Brain microvascular endothelial cell (primary cell): Measurements from ENCODE around the gene PAM.
A peak's percentile ranks its signal among the peaks of the same experiment; 100 is the strongest.

Source experiments
- DNase-seq: peaks from one replicate; pipeline ENCODE4 v3.0.0-alpha.2; 2020
- H3K27ac ChIP-seq: fragments of 250-450 bp; sonication (Bioruptor Pico); 2 replicates; pipeline ENCODE4 v1.5.1; 2020; ENCODE audit warnings: mild to moderate bottlenecking, moderate library complexity
- H3K27me3 ChIP-seq: fragments of 250-450 bp; sonication (Bioruptor Pico); replicated peaks from 2 replicates; pipeline ENCODE4 v1.5.1; 2020; ENCODE audit warnings: mild to moderate bottlenecking
- H3K36me3 ChIP-seq: fragments of 250-450 bp; sonication (Bioruptor Pico); replicated peaks from 2 replicates; pipeline ENCODE4 v1.5.1; 2020; ENCODE audit warnings: mild to moderate bottlenecking
- H3K4me3 ChIP-seq: 2 replicates; pipeline ENCODE4 v1.5.1; 2011; ENCODE audit warnings: low read depth, mild to moderate bottlenecking, control low read depth, low read length, moderate library complexity
- CTCF ChIP-seq: IDR thresholded peaks from 2 replicates; pipeline ENCODE4 v1.5.1; 2011; ENCODE audit warnings: low read depth, mild to moderate bottlenecking, moderate library complexity, low read length, control low read depth, inconsistent platforms; ENCODE audit errors: missing control alignments
- in situ Hi-C: cut with HindIII; loops from 2 replicates; pipeline ENCODE4 v1.10.0; 2017; ENCODE audit warnings: low sequenced_read_pairs, low pct_ligation_motif_present

Gene PAM

DNA sequence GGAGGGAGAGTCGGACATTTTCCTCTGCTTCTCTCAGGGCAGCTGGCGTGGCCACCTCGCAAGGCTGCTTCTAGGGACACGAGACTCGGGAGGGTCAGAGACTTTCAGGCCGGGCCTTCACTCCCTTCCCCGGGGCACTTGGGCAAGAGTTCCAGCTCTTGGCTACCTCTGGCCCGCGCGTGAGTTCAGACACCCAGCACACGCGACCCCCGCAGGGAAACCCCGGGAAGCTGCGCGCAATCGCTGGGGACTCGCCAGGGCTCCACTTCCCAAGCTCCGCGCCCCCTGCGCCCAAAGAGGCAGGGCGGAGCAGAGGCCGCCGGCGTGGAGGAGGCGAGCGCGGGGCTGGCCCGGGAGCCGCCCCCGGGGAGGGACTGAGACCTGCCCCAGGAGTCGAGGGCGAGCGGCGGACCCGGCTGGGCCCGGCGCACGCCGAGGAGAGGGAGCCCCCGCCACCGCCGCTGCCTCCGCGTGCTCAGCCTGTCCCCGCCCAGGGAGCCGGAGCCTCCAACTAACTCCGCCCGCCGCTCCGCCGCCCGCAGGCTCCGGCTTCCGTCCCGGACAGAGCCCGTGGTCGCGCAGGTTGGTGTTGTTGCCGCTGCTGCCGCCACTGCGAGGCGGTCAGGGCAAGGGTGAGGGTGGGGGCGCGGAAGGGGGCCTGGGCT is at the start of gene PAM:
PAM (plus strand) TSS at position 539 of the 665 bp plus-strand sequence. CDS start 110,891 bp downstream, outside the sequence.
- peak; percentile 48 for DNase-seq
- peak within 1 kb of the TSS; percentile 85 for H3K4me3 ChIP-seq
- H3K27ac ChIP-seq, result peak within 1 kb of the TSS; percentile 54
- TF ChIP-seq CTCF, result no peak
- H3K27me3 ChIP-seq, result no peaks in the 10 kb centered on the region
- in situ Hi-C loops, result no loop called here
- H3K36me3 ChIP-seq, result no peaks in the 10 kb centered on the region

DNA sequence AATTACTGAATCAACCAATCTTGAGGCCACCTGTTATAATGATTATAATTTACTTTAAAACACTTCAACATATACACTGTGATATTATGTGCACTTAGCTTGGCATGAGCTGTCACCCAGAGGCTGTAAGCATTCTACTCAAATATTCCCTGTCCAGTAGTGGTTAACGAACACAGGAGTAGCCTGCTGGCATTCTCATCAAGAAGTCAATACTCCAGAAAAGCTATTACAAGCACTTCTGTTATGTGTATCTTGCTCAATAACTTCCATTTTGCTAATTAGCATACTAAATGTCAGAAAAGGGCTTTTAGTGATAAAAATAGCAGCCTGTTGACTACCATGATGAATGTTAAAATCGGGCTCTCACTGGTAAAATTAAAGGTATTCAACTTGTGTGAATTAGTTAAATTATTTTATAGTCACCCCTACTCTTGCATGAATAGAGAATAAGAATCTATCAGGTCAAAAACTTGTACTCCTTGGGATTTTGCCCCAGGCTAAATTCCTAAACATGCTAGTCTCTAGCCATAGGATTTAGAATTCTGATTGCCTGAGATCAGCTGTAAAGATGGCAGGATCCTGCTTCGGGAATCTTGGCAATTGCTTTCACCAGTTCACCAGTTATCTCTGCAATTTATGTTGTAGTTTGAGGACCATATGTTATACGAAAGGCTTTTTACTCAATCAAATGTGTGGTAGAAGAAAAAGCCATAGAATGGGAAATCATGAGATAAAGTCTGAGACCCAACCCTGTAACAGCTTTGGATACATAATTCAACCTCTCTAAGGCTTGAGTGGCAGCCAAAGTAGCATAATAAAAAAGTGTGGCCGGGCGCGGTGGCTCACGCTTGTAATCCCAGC is 43.4 kb upstream of the PAM start:
- Histone ChIP-seq H3K27me3 (no peaks in the 10 kb centered on the region), H3K36me3 (no peaks in the 10 kb centered on the region), H3K4me3 (no peak overlapping the region), H3K27ac (no peak overlapping the region)
- in situ Hi-C loops, result no loop called here
- no peak for DNase-seq
- no peak for TF ChIP-seq CTCF

DNA sequence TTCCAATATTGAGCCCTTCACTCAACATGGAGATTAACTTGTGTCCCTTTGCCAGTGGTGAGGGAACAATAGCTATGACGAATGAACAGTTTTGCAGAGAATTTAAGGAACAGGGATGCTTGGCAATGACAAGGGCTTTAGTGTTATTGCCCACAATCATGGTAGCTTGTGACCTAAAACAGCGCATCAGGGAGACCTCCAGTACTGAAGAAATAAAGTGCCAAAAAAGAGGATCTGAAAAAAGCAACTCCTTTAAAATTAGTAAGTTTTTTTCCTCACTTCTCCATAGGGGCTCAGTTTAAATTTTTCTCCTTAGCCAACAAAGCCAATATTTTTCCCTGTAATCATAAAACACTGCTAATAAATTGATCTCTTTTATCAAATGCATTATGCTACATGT is 41.8 kb upstream of the PAM start:
- no peak for DNase-seq
- H3K27me3 ChIP-seq, result no peaks in the 10 kb centered on the region
- H3K4me3 ChIP-seq, result no peak overlapping the region
- in situ Hi-C loops, result no loop called here
- no peak for TF ChIP-seq CTCF
- no peak overlapping the region for H3K27ac ChIP-seq
- H3K36me3 ChIP-seq, result no peaks in the 10 kb centered on the region

GRCh38 chr5:102713682-102714231 is 41.3 kb upstream of the PAM start:
- no peak for DNase-seq
- no peaks in the 10 kb centered on the region for H3K27me3 ChIP-seq
- no peak for TF ChIP-seq CTCF
- H3K4me3 ChIP-seq, result no peak overlapping the region
- in situ Hi-C loops, result no loop called here
- no peaks in the 10 kb centered on the region for H3K36me3 ChIP-seq
- no peak overlapping the region for H3K27ac ChIP-seq

- DNase-seq, result peak; percentile 63
- no peak for TF ChIP-seq CTCF
- no peaks in the 10 kb centered on the region for H3K27me3 ChIP-seq
- H3K27ac ChIP-seq, result no peak overlapping the region
- in situ Hi-C loops, result no loop called here
- H3K36me3 ChIP-seq, result no peaks in the 10 kb centered on the region
- no peak overlapping the region for H3K4me3 ChIP-seq
Observed at GRCh38 chr5:102715082-102715807, 39.9 kb upstream of the PAM start.
